ENCODE results near the gene SLC16A3.

SLC16A3 gene

DNA sequence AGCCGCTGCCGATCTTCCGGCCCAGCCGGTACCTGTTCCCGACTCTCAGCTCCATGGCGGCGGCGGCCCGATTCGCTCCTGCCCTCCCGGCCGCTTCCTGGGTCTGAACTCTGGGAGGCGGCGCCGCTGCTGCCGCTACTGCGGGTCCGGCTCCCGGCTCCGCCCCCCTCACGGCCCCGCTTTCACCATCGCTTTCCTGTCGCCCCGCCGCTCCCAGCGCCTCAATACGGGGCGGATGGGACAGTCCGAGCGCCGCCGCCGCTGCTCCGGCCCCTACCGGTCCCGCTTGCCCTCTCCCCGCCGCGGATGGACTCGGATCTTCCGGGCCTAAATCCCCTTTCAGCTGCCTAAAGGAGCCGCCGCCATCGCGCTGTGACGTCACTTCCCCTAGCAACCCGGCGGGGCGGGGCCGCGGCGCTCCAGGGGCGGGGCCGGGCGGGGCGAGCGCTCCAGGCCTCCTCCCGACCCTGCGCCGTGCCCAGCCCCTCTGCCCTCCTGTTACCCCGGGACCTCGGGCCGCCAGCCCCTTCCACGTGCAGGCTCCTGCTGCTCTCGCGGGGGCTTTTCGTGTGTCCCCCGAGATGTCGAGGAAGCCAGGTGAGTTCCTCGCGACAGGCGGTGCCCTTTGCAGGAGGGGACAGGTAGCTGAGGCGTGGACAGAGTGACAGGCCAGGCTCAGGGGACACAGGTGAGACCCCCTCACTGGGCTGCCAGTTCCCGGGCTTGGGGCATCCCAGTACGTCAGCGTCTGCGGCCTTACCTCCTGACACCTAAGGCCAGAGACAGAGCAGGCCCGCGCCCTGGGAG lies 44.7 kb downstream of the SLC16A3 start, which contains the start of gene CSNK1D (continued):
- TF ChIP-seq ZNF175 (tag by site-specific recombination; IDR thresholded peaks at IDR 0.05) (no peak), ZNF292 (tag by site-specific recombination; IDR thresholded peaks at IDR 0.05; ENCODE audit: borderline replicate concordance, low read depth) (no peak), ZBTB21 (tag by site-specific recombination; IDR thresholded peaks at IDR 0.05) (peak; percentile 90), ZBTB20 (tag by site-specific recombination; IDR thresholded peaks at IDR 0.05) (peak; percentile 65; the same call in 1 of the 2 replicates), ZNF324 (tag by site-specific recombination; IDR thresholded peaks at IDR 0.05) (peak; percentile 98), KLF16 (tag by site-specific recombination; IDR thresholded peaks at IDR 0.05) (peak; percentile 99)

DNA sequence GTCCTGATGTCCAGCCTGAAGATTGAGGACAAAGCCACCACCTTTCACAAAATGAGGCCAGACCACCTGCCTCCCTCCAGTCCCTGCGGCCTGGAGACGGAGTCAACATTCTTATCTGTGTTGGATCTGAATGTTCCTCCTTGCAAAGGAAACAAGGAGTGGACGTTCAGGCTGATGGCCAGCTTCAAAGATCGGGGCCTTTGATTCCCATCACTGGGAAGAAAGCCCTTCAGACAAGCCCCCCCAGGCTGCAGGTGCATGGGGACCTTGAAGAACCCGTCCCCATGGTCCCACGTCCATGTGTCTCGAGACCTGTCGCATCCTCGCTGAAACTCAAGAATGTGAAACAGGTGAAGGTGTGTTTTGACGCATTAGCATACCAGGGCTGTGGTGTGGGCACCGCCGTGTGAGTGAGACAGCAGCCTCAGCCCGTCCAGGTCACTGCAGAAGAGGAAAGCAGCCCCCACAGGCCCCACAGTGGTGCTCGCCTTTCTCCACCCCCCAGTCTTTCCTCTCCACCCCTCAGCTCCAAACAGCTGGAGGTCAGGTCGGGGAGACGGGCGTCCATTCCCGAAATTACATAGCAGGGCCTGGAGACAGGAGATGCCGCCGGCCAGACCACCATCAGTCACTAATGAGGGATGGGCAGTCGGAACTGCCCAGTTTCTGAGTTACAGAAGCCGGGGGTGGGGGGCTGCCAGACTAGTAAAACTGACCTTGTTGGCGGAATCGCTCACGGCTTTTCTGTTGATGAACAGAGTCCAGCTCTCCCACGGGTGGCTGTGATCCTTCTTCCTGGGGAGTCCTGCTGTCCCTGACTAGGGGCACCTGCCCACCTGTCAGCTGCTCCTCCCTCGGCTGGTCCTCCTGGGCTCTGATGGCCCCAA lies 45.5 kb downstream of the SLC16A3 start:
- TF ChIP-seq SCRT2 (tag by site-specific recombination; IDR thresholded peaks at IDR 0.05) (peak; percentile 56), SCRT1 (tag by site-specific recombination; IDR thresholded peaks at IDR 0.05; ENCODE audit: borderline replicate concordance) (peak; percentile 69), ZNF548 (tag by site-specific recombination; IDR thresholded peaks at IDR 0.05) (no peak)
- TF ChIP-seq, protein P1, sequence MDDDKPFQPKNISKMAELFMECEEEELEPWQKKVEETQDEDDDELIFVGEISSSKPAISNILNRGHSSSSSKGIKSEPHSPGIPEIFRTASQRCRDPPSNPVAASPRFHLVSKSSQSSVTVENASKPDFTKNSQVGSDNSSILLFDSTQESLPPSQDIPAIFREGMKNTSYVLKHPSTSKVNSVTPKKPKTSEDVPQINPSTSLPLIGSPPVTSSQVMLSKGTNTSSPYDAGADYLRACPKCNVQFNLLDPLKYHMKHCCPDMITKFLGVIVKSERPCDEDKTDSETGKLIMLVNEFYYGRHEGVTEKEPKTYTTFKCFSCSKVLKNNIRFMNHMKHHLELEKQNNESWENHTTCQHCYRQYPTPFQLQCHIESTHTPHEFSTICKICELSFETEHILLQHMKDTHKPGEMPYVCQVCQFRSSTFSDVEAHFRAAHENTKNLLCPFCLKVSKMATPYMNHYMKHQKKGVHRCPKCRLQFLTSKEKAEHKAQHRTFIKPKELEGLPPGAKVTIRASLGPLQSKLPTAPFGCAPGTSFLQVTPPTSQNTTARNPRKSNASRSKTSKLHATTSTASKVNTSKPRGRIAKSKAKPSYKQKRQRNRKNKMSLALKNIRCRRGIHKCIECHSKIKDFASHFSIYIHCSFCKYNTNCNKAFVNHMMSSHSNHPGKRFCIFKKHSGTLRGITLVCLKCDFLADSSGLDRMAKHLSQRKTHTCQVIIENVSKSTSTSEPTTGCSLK (tag by site-specific recombination; IDR thresholded peaks at IDR 0.05) = no peak
- peaks cover 11% of the 10 kb centered on the region for H3K4me1 ChIP-seq (ENCODE audit: control insufficient read depth, insufficient read depth, low read length)
- H3K27ac ChIP-seq (ENCODE audit: extremely low read depth, low read depth, low read length) = peak overlapping the region; percentile 100; the same call in 1 of the 2 replicates
- H3K36me3 ChIP-seq (ENCODE audit: control insufficient read depth in 2 of 2, insufficient read depth in 1 of 2, low read length in 2 of 2) = peaks cover 16 to 35% of the 10 kb centered on the region in 2 experiments; a peak in 2 of 3 replicates
- ChIA-PET POLR2A (interaction anchor here (0.6 to 3.4 kb wide), 14 partner anchors 8 to 150 kb away, joined by 3 to 28 read pairs (median 5); no protein-coding TSS in a partner anchor), CTCF (interaction anchor here (0.5 to 0.9 kb wide), 4 partner anchors 13 to 75 kb away, joined by 3 to 4 read pairs (median 3); no protein-coding TSS in a partner anchor)
- H3K4me3 ChIP-seq (ENCODE audit: low read depth, low read length) = no peak overlapping the region
- no peaks in the 10 kb centered on the region for H3K9me3 ChIP-seq (ENCODE audit: control insufficient read depth, insufficient read depth, low read depth, low read length)

GRCh38 chr17:82275326-82275725 lies 46.5 kb downstream of the SLC16A3 start:
- Histone ChIP-seq H3K27ac (ENCODE audit: extremely low read depth, low read depth, low read length) (no peak overlapping the region), H3K4me1 (ENCODE audit: control insufficient read depth, insufficient read depth, low read length) (peaks cover 6% of the 10 kb centered on the region; the same call in 1 of the 2 replicates), H3K36me3 (ENCODE audit: control insufficient read depth in 2 of 2, insufficient read depth in 1 of 2, low read length in 2 of 2) (peaks cover 12 to 26% of the 10 kb centered on the region in 2 experiments; a peak in 2 of 3 replicates), H3K9me3 (ENCODE audit: control insufficient read depth, insufficient read depth, low read depth, low read length) (no peaks in the 10 kb centered on the region), H3K4me3 (ENCODE audit: low read depth, low read length) (no peak overlapping the region)
- TF ChIP-seq ZNF518A (tag by site-specific recombination; conservative IDR thresholded peaks at IDR 0.05; ENCODE audit: low read depth) = no peak
- no peak for TF ChIP-seq ZFHX2 (tag by site-specific recombination; conservative IDR thresholded peaks at IDR 0.05)
- TF ChIP-seq ZNF341 (tag by site-specific recombination; IDR thresholded peaks at IDR 0.05; ENCODE audit: low read depth) = peak; percentile 29; the same call in 1 of the 2 replicates
- no peak for TF ChIP-seq IKZF3 (tag by site-specific recombination; IDR thresholded peaks at IDR 0.05)
- no peak for TF ChIP-seq TRIM28 (IDR thresholded peaks at IDR 0.05; ENCODE audit: borderline replicate concordance, low read length)
- no peak for TF ChIP-seq ZNF747 (tag by site-specific recombination; IDR thresholded peaks at IDR 0.05)
- CTCF ChIA-PET = interaction anchor here (0.5 to 0.9 kb wide), 4 partner anchors 22 to 71 kb away, joined by 3 to 4 read pairs (median 3); no protein-coding TSS in a partner anchor
- POLR2A ChIA-PET = interaction anchor here (1.0 to 3.1 kb wide), 2 partner anchors 11 to 17 kb away, joined by 3 to 18 read pairs; no protein-coding TSS in a partner anchor

Measured in HEK293 (cell line).